ENCODE measurements around the gene RHOT2.

DNA sequence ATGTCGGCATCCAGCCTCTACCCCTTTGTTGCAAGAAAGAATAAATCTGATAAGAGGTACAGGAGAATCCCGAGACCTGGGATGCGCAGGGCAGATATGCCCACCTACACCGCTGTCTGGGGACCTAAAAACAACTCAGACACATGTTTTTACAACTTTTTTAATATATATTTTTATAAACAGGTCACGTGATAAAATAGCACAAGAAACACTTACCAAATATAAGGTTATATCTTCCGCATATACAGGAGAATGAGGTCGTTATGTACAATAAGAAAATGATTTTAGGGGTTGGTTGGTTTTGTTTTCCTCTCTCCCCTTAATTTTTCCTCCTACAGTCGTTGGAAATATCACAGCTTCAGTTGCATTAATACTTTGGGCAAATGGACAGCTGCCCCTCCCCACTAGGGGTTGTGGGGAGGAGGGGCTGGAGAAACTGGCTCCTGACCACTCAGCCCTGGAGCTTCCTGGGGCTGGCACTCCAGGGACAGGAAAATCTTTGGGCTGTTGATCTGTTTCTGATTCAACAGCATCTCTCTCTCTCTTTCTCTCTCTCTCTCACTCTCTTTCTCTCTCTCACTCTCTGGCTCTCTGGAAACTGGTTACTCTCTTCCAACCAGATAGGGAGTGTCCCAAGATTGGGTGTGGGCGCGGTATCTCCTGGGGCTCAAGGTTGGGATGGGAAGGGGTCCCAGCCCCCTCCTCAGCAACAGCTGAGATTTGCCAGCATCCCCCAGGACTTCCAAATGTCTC lies 24.6 kb downstream of the RHOT2 start:
- no peak for TF ChIP-seq FOXK2 (IDR thresholded peaks at IDR 0.05)
- TF ChIP-seq NFRKB (IDR thresholded peaks at IDR 0.05), result no peak
- no peak for TF ChIP-seq SP1 (IDR thresholded peaks at IDR 0.05)
- TF ChIP-seq CTBP1 (IDR thresholded peaks at IDR 0.05; ENCODE audit: borderline replicate concordance), result no peak
- TF ChIP-seq ELF4 (IDR thresholded peaks at IDR 0.05), result no peak
- no peak for TF ChIP-seq BHLHE40 (IDR thresholded peaks at IDR 0.05; ENCODE audit: borderline replicate concordance)
- no peak for TF ChIP-seq TARDBP (IDR thresholded peaks at IDR 0.05)
- TF ChIP-seq SUZ12 (IDR thresholded peaks at IDR 0.05), result no peak
- no peak for TF ChIP-seq FOXM1 (IDR thresholded peaks at IDR 0.05; ENCODE audit: borderline replicate concordance)
- TF ChIP-seq ARNT (IDR thresholded peaks at IDR 0.05), result no peak

All from HEK293T (cell line).